GM21447 (cell line): Measurements from ENCODE around the gene RABGAP1.
A peak's percentile ranks its signal among the peaks of the same experiment; 100 is the strongest.

Experiments
- ATAC-seq: cut with Tn5 transposase; IDR thresholded peaks from one replicate; pipeline ENCODE4 v1.9.1; 2021; ENCODE audit not compliant: unreplicated experiment

Gene RABGAP1

GRCh38 chr9:122944960-122945888 lies 4.4 kb downstream of the RABGAP1 start:
- ATAC-seq = no peak

- no peak for ATAC-seq
Measured at GRCh38 chr9:122946461-122947005, 5.7 kb downstream of the RABGAP1 start.

DNA sequence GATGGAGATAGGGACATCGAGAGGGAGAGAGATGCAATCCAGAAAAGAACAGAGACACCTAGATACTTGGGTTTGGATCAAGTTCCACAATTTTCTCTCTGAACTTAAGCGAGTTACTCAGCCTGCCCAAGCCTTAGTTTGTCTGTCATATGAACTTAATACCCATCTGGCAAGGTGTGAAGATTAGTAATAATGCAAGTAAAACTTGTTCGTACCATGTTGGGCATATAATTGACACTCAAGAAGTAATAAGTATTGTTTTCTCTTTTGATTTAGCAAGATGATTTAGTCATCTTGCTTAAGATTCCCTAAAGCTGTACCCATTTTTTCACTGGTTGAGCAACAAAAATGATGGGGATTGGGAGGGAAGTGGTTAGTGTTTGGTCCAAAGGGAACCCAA lies 7.5 kb downstream of the RABGAP1 start:
- no peak for ATAC-seq

DNA sequence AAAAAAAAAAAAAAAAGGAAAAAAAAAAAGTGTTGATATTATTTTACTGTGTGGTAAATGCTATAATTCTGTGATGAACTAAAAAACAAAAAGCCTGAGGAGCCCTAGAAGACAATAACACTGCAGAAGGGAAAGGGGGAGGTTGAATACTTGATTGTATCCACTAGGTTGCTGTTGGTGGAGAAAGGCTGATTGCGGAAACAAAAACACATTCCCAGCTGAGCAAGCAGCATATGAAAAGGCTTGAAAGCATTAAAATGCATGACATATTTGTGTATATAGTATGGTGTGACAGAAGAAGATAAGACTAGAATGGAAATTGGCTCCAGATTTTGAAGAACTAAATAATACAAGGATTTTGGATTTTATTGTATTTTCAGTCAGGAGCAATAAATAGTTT lies 8.9 kb downstream of the RABGAP1 start:
- no peak for ATAC-seq

DNA sequence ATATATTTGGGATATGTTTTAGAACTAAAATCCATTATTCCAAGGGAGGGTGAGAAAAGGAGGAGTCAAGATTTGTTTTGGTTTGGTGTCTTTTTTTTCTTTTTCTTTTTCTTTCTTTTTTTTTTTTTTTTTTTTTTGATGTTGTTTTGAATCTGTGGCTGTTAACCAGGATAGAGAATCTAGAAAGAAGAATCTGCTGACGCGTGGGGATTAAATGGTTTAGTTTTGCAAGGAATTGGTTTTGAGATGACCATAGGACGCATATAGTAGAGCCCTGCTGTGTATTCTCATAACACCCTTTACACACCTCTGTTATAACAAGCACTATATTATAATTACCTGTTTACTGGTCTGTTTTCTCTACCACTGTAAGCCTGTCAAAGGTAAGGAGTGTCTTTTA lies 9.4 kb downstream of the RABGAP1 start:
- no peak for ATAC-seq

GRCh38 chr9:122951056-122951455 lies 10.2 kb downstream of the RABGAP1 start:
- no peak for ATAC-seq

GRCh38 chr9:122954253-122954691 lies 13.5 kb downstream of the RABGAP1 start:
- ATAC-seq = no peak

- ATAC-seq = no peak
Measured at GRCh38 chr9:122955961-122956360, 15.1 kb downstream of the RABGAP1 start.

- ATAC-seq = no peak
Measured at GRCh38 chr9:122961139-122961538, 20.3 kb downstream of the RABGAP1 start.

GRCh38 chr9:122975196-122975595 lies 34.4 kb downstream of the RABGAP1 start:
- no peak for ATAC-seq

DNA sequence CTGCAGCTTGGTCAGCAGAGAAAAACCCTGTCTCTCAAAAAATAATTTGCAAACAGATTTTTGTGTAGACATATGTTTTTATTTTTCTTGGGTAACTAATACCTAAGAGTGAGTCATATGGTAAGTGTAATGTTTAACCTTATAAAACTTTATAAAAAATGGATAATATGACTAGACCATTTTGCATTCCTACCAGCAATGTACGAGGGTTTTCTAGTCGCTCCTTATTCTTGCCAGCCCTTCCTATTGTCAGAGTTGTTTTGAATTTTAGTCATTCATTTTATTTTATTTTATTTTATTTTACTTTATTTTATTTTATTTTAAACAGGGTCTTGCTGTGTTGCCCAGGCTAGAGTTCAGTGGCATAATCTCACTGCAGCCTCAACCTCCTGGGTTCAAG lies 37.8 kb downstream of the RABGAP1 start:
- no peak for ATAC-seq

DNA sequence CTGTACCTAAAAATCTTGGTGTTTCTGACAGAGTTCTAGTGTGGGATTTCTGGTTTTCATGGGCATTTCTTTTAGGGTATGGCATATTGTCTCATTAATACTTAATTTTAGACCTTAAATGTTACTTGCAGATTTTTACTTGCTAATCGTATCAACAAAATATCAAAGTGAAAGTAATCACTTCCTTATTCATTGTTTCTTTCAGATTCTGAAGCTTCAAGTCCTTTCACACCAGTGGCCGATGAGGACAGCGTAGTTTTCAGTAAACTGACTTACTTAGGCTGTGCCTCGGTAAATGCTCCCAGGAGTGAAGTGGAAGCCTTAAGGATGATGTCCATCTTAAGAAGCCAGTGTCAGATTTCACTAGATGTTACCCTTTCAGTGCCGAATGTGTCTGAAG lies 45.2 kb downstream of the RABGAP1 start:
- ATAC-seq = no peak

GRCh38 chr9:122988141-122988540 lies 47.3 kb downstream of the RABGAP1 start:
- no peak for ATAC-seq

GRCh38 chr9:122988920-122989621 lies 48.3 kb downstream of the RABGAP1 start:
- ATAC-seq = peak; percentile 77

GRCh38 chr9:122991370-122991830 lies 50.6 kb downstream of the RABGAP1 start:
- ATAC-seq = no peak

DNA sequence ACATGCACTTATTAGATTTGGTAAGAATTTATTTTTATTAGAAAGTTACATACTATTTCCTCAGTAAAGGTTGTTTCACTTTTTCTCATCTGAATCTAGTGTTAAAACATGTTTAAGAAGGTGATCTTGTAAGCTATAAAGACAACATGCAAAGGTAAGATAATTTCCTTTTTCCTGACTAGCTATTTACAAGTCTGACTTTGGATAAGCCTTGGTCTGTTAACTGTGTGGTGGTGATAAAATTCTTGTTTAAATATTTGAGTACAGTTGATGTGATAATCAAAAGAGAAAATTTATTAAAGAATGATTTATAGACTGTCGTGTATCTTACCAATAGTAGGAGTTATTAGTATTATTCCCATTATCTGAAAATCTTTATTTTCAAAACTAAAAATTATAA lies 55.8 kb downstream of the RABGAP1 start:
- ATAC-seq = no peak

- no peak for ATAC-seq
Measured at GRCh38 chr9:122998448-122998847, 57.6 kb downstream of the RABGAP1 start.

GRCh38 chr9:123000371-123001068 lies 59.7 kb downstream of the RABGAP1 start:
- ATAC-seq = no peak

DNA sequence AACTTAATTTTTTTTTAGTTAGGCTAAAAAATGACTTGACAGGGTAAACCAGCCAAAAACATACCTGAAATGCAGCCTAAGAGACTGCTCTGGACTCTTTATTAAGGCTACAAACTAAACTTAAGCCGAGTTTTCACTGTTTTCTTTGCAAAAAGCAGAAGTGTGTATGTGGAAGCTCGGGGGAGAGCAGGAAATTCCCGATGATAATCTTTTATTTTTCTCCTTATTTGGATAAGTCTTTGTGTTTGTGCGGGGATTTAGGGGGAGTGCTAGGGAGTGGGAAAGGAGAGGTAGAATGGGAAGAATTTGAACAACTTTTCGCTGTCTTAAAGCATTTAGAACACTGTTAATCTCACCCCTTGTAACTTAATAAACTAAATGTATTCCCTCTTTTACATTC lies 61.9 kb downstream of the RABGAP1 start:
- no peak for ATAC-seq

- ATAC-seq = no peak
Measured at GRCh38 chr9:123003466-123003865, 62.6 kb downstream of the RABGAP1 start.

DNA sequence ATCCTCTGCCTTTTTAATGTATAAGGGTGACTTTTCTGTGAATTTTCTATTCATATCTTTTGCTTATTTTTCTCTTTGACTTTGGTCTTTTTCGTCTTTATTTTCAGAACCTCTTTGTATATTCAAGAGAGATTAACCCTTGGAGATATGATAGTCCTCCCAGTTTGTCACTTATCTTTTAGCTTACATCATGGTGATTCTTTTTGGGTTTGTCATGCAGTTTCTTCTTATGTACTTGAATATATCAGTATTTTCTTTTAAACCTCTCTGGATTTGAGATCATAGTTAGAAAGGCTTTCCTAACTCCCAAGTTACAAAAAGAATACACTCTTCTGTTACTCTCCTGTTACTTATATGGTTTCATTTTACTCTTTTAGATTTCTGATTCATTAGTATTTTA lies 65.1 kb downstream of the RABGAP1 start:
- ATAC-seq = no peak
